HG02938 (cell line): Measurements from ENCODE around the gene MYRF.
A peak's percentile ranks its signal among the peaks of the same experiment; 100 is the strongest.

ENCODE experiments used
- ATAC-seq: cut with Tn5 transposase; IDR thresholded peaks from one replicate; pipeline ENCODE4 v1.9.1; 2021; ENCODE audit warnings: mild to moderate bottlenecking, moderate library complexity; ENCODE audit not compliant: unreplicated experiment

Gene MYRF

GRCh38 chr11:61718621-61719302, 33.7 kb upstream of the MYRF start:
- no peak for ATAC-seq

- ATAC-seq = no peak
These were observed 32.5 kb upstream of the MYRF start for GRCh38 chr11:61719978-61720377.

DNA sequence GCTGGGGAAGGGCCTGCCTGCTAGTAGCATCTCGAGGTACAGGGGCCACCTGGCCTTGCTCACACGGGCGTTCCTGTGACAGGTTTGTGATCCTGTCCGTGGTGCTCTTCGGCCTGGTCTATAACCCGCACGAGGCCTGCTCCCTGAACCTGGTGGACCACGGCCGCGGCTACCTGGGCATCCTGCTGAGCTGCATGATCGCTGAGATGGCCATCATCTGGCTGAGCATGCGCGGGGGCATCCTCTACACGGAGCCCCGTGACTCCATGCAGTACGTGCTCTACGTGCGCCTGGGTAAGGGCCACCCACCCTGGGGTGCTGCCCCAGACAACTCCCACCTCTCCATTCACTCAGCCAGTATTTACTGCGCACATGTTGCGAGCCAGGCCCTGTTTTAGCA, 31.8 kb upstream of the MYRF start:
- no peak for ATAC-seq

DNA sequence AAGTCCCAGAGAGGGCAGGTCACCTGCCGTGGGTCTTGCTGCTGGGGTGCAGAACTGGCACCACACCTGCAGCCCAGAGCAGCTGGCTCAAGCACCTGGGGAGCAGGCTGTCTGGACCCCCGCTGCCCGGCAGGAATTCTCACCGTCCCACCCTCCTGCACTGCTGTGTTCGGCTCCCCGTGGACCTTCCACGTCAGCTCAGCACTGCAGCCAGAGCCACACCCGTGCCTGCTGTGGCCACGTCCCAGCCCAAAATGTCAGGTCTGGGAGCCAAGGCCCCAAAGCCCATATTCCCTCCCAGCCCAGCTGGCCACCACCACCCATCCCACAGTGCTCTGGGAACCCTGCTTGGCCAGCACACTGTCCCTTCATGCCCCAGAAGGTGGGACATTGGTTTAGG, 28.0 kb upstream of the MYRF start:
- ATAC-seq = no peak

DNA sequence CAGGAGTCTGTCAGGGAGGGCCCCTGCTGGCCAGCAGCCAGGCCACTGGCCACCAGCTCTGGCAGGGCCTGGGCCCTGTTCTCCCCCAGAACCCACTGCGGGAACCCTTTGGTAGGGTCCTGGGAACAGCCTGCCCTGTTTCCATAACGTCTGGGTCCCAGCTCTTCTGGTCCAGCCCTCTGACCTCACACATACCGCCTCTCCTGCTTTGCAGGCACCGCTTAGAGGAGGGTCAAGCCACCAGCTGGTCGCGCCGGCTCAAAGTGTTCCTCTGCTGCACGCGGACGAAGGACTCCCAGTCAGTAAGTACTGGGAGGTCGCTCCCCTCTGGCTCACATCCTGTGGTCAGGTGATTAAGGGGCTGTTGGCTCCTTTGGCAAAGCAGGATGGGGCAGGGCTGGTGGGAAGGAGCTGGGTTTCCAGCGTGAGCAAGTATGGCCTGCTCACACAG, 26.6 kb upstream of the MYRF start:
- no peak for ATAC-seq

GRCh38 chr11:61726775-61727174, 25.7 kb upstream of the MYRF start:
- no peak for ATAC-seq

DNA sequence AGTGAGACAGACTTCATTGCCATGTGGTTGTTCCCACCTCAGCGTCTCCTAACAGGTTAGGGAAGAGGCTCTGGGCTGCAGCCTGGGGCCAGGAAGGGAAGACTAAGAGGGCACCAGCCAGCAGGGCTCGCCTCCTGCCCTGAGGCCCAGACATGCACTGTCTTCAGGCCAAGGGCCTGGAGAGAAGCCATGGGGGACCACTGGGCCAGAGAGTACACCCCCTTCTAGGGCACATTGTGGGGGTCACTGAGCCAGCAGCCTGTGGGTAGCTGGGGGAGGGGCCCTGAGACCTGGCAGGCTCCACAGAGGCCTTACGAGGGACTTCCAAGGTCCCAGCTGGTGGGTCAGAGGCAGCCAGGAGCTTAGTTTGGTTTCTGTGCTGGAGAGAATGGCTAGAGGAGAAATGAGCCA, 25.0 kb upstream of the MYRF start:
- no peak for ATAC-seq

GRCh38 chr11:61728066-61728939, 24.1 kb upstream of the MYRF start:
- ATAC-seq = no peak

- no peak for ATAC-seq
These were observed 23.6 kb upstream of the MYRF start for GRCh38 chr11:61728940-61729219.

- no peak for ATAC-seq
These were observed 22.0 kb upstream of the MYRF start for GRCh38 chr11:61730240-61730994.

GRCh38 chr11:61731211-61731951, 21.1 kb upstream of the MYRF start:
- no peak for ATAC-seq

- ATAC-seq = no peak
These were observed 20.3 kb upstream of the MYRF start for GRCh38 chr11:61731952-61732675.

DNA sequence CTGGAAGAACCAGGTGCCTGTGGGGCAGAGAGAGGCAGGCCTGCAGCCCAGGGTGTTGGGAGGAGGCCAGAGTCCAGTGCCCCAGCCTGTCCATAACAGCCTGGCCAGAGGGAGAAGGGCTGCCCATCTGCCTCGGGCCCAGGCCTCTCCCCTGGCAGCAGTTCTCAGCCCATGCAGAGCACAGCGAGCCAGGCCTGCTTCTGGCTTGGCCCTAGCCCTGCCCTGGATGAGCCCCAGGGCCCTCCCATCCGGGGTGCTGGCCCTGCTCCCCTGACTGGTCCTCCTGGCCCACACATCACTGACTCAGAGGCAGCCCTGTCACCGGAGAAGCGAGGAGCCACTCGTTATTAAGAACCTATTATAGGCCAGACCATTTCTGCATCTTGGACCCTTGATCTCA, 19.7 kb upstream of the MYRF start:
- no peak for ATAC-seq

GRCh38 chr11:61733120-61733978, 19.1 kb upstream of the MYRF start:
- peak; percentile 66 for ATAC-seq

GRCh38 chr11:61734767-61735166, 17.7 kb upstream of the MYRF start:
- no peak for ATAC-seq

GRCh38 chr11:61735391-61735790, 17.0 kb upstream of the MYRF start:
- no peak for ATAC-seq

DNA sequence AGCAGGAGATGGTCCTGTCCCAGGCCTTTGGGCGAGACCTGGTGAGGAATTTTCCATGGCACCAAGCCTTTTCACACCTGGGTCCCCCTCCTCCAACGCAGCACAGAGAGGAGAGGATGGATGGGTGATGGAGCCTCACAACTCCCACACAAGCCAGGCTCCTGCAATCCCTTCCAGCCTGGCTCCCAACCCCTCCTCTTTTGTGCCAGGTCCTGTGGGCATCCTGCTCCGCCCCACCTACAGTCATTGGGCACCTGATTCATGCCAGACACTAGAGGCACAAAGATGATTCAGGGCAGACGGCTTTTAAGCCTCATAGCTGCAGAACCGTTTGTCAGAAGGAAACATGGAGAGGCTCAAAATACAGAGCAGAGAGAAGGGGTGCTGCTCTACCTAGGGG, 16.1 kb upstream of the MYRF start:
- no peak for ATAC-seq

- ATAC-seq = no peak
These were observed 15.3 kb upstream of the MYRF start for GRCh38 chr11:61737131-61737530.

DNA sequence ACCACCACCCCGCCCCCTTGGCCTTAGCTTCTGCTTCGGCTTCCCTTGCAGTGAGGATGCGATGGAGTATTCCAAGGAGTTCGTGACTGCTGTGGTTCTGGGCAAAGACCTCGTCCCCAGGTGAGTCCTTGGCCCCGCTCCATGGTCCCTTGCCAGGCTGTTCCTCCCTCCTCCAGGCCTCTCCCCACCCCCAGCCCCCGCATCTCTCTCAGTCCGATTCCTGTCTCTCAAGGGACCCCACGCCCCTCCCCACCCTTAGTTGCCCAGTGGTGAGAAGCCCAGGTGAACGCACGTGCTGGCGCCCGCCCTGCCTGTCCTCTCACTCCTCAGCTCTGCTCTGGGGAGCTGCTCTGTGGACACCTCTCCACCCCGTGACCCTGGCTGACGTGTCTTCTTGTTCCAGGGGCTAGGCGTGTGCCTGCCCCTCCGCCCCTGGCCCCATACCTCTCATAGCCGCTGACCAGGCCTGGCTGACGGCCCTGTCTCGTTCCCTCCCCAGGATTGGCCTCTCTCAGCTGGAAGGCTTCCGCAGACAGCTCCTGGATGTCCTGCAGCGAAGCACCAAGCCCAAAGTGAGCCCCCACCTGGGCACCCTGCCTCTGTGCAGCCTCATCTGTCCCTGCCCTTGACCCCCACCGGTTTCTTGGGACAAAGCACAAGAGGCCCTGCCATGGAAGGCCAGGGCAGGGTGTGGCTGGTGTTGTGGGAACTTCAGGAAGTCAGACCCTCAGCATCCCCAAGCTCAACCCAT, 14.6 kb upstream of the MYRF start:
- ATAC-seq = no peak
